GM19324 (cell line): Measurements from ENCODE around the gene HBS1L.

Experiments used
- ATAC-seq: cut with Tn5 transposase; IDR thresholded peaks from one replicate; pipeline ENCODE4 v1.9.1; 2021; ENCODE audit warnings: mild to moderate bottlenecking, moderate library complexity; ENCODE audit not compliant: unreplicated experiment, low FRiP score

HBS1L gene

GRCh38 chr6:135054569-135055498 lies at the start of gene HBS1L:
HBS1L (minus strand) TSS chr6:135054822; CDS start chr6:135054691, 131 bp downstream.
- ATAC-seq = peak; percentile 99

DNA sequence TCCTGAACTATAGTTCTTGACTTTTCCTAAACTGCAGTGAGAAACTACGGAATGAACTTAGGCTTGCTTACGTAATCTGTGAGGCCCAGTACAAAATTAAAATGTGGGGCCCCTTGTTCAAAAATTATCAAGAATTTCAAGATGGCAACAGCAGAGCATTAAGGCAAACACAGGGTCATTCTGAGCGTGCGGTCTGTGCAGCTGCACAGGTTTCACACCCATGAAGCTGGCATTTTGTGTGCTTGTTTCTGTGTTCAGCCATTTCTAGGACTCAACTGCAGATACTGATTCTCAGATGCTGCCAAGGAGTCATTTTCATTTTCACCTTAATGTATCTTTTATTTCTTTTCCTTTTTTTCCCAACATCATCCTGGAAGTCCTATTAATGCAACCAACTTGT lies 49.6 kb upstream of the HBS1L start:
- ATAC-seq = no peak

DNA sequence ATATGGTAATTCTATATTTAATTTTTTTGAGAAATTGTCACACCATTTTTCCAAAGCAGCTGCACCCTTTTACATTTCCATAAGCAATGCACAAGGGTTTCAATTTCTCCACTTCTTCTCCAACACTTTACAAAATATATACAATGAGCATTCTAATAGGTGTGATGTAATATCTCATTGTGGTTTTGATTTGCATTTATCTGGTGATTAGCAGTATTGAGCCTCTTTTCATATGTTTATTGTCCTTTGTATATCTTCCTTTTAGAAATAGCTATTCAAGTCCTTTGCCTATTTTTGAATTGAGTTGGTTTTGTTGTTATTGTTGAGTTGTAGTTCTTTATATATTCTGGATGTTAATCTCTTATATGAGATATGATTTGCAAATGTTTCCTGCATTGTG lies 47.6 kb upstream of the HBS1L start:
- no peak for ATAC-seq

DNA sequence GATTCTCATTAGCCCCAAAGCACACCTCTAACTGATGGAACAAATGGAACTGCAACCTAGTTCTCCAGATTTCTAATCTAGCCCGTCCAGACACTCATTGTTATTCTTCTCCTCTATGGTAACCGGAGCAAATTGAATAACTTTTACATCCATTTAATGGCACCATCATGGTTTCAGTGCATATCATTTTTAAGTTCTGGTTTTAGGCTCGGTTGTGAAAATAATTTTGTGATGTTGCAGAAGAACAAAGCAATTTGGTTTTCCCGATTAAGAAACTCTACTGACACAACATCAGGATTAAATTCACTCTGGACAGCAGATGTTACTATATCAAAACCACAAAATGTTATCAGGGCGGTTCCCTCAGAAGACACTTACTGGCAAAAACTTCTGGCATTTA lies 42.5 kb upstream of the HBS1L start:
- ATAC-seq = no peak

- no peak for ATAC-seq
Observed at GRCh38 chr6:135096403-135097130, 41.9 kb upstream of the HBS1L start.

- ATAC-seq = no peak
Observed at GRCh38 chr6:135095716-135096115, 41.1 kb upstream of the HBS1L start.

DNA sequence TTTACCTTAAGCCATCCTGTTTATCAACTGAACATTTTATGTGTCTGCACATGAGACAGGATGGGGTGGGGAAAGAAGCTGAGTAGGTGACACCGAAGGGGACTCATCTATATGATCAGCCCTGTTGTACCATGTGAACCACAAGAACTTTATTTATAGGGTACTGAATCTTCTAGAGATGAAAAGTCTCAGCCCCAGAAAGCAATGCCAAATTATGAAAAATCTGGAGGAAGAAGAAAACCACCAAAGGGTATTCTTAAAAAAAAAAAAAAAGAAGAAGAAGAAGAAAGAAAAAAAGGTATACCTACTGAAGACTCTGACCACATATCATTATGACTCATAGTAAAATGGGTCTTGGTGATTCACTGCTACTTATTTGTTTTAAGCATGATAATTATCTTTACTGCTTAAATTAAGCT lies 39.8 kb upstream of the HBS1L start:
- ATAC-seq = no peak

- no peak for ATAC-seq
Observed at GRCh38 chr6:135093578-135093977, 39.0 kb upstream of the HBS1L start.

DNA sequence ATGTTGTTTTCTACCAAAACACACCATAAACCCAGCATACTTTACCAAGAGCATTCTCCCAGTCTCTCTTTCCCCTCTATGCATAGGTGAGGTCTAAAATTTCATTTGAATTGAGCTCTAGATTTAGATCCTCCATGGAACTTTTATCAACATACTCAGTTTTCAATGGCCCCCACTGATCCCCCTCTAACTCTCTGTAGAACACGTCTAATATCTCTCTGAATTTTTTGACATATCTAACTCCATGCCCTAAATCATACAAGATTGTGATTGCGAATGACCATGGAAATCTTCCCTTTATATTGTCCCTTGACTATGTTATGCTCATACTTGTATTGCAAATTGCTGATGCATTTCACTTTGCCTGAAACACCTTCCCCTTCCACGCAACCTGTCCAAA lies 38.1 kb upstream of the HBS1L start:
- ATAC-seq = no peak

DNA sequence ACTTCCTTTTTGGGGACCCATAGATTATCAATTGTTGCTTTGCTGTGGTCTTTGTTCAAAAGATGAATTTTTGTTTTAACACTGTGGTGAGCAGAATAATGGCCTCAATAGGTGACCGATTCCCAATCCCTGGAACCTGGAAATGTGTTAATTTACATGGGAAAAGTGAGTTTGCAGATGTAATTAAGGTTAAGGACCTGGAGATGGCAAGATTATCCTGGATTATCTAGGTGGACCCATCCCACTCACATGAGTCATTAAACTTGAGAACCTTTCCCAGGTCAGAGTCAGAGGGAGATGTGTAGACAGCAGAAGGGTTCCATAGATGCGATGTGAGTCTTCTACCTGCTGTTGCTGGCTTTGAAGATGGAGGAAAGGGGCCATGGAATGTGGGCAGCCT lies 36.2 kb upstream of the HBS1L start:
- ATAC-seq = no peak

- ATAC-seq = no peak
Observed at GRCh38 chr6:135089901-135090300, 35.3 kb upstream of the HBS1L start.

- peak; percentile 69 for ATAC-seq
Observed at GRCh38 chr6:135088818-135089809, 34.5 kb upstream of the HBS1L start.

DNA sequence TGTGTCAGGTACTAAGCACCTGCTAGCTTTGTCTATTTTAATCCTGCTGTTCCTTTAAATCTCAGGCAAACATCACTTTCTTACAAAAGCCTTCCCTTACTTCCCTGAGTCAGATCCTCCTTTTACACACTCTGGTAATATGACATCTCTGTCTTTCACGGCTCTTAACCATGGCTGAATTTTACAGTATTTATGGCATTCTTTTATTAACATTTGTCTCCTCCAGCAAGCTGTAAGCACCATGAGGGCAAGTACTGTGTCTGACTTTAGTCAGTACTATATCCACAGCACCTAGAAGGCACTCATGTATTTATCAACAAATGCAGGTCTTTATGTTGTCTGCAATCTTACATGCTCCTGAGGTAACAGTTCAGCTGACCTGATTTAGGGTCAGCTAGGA lies 33.7 kb upstream of the HBS1L start:
- no peak for ATAC-seq

DNA sequence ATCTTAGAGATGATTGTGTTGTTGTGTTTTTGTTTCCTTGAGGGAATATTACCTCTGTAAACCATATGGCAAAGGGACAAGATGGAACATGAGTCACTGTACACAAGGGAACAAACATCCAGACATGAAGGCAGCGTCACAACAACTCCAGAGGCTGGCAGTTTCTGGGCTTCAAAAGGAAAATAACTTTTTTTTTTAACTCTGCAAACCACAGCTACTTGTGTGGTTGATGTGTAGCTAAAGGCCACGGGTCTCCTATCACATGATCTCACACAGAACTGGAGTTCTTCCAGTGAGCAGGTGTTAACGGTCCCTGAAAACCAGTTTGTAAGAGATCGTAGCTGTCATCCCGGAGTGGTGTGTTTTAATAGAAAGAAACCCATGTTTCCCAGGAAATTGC lies 33.2 kb upstream of the HBS1L start:
- no peak for ATAC-seq

GRCh38 chr6:135087403-135087802 lies 32.8 kb upstream of the HBS1L start:
- no peak for ATAC-seq

DNA sequence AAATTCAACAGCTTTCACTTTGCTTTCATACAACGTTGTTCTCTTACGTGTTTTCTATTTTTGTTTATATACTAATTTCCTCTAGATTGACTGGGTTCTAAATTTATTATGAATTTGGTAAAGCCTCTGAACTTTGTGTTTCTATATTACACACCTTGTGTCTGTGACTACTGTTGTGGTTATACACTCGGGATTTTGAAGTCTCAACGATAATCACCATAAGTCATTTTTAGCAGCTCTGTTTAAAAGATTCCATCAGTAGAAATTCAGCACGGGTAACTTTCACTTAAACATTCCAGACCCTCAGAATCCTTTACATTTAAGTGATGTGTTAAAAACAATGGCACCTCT lies 31.8 kb upstream of the HBS1L start:
- no peak for ATAC-seq

GRCh38 chr6:135085700-135086413 lies 31.2 kb upstream of the HBS1L start:
- ATAC-seq = no peak

DNA sequence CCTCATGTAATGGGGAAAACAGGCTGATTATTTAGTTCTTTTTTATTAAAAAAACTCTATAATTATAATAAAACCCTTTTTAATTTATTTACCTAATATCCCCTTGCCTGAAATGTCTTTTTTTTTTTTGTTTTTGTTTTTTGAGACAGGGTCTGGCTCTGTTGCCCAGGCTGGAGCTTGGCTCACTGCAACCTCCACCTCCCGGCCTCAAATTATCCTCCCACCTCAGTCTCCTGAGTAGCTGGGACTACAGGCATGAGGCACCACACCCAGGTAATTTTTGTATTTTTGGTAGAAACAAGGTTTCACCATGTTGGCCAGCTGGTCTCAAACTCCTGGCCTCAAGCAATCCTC lies 30.3 kb upstream of the HBS1L start:
- ATAC-seq = no peak

DNA sequence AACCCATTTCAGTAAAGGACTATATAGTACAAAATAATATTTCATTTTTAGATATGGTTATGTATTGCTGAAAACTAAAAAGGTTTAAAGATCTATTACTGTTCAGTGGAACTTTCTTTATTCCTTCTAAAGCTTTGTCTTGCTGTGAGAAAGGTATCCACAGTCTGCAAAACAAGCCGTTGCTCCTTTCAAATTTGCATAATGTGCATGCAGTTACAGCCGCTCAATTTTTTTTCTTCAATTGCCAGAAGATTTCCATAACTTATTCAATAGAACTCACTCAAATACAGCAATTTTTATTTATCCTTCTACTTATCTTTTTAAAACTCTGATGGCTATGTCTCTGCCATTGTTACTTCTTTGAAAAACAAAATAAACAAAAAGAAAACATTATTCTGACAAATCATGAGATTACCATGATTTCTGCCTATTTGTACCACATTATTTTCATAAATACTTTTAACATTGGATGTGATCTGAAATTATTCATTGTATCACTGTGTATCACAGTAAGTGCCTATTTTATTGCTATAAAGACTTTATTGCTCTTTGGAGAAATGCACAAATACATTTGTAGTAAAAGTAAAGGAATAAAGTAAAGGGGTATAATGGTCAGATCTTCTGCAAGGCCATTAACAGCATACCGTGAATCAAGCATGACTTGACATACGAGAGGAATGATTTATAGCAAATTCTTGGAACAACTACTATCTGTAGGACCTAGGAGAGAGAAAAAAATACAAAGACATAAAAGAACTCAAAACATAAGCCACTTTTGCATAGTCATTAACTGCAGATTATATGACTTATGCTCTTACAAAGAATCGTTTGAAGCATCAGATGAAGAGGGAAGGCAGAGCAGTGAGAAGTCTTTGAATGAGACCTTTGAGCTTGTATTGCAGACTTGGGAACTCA lies 29.6 kb upstream of the HBS1L start:
- no peak for ATAC-seq
